IMR-90 (cell line): Measurements from ENCODE around the gene IQGAP2.

Experiments used
- BHLHE40 ChIP-seq: fragments of 150-350 bp; IDR thresholded peaks from 2 replicates; pipeline ENCODE4 v1.6.1; 2016; ENCODE audit warnings: mild to moderate bottlenecking, low read depth, low read length
- CEBPB ChIP-seq: IDR thresholded peaks from 2 replicates; pipeline ENCODE4 v1.6.1; 2012; ENCODE audit warnings: low read depth, low read length, improper control_type of control experiment
- FOS ChIP-seq: fragments of 150-350 bp; IDR thresholded peaks from 2 replicates; pipeline ENCODE4 v1.6.1; 2016; ENCODE audit warnings: low read depth, low read length
- MAZ ChIP-seq: IDR thresholded peaks from 2 replicates; pipeline ENCODE4 v1.6.1; 2012; ENCODE audit warnings: low read depth, mild to moderate bottlenecking, low read length, improper control_type of control experiment, moderate library complexity, borderline replicate concordance
- MXI1 ChIP-seq: IDR thresholded peaks from 2 replicates; pipeline ENCODE4 v1.6.1; 2012; ENCODE audit warnings: low read depth, mild to moderate bottlenecking, low read length, moderate library complexity, borderline replicate concordance
- POLR2A ChIP-seq: IDR thresholded peaks from 2 replicates; pipeline ENCODE4 v1.6.1; 2012; ENCODE audit warnings: mild to moderate bottlenecking, low read depth, low read length
- RAD21 ChIP-seq: IDR thresholded peaks from 2 replicates; pipeline ENCODE4 v1.6.1; 2012; ENCODE audit warnings: low read length, improper control_type of control experiment
- RFX5 ChIP-seq: IDR thresholded peaks from 2 replicates; pipeline ENCODE4 v1.8.0; 2012; ENCODE audit warnings: low read depth, mild to moderate bottlenecking, low read length, moderate library complexity
- SMC3 ChIP-seq: fragments of 150-350 bp; IDR thresholded peaks from 2 replicates; pipeline ENCODE4 v1.6.1; 2016; ENCODE audit warnings: low read depth, mild to moderate bottlenecking, antibody characterized with exemption, low read length, moderate library complexity
- TF ChIP-seq, protein P1 (sequence below): conservative IDR thresholded peaks from 2 replicates; pipeline ENCODE4 v1.5.1; 2012; ENCODE audit warnings: mild to moderate bottlenecking, low read depth, low read length, improper control_type of control experiment
- TF ChIP-seq, protein P2 (sequence below): fragments of 150-350 bp; IDR thresholded peaks from 2 replicates; pipeline ENCODE4 v1.6.1; 2016; ENCODE audit warnings: low read depth, mild to moderate bottlenecking, low read length, moderate library complexity, borderline replicate concordance

DNA sequence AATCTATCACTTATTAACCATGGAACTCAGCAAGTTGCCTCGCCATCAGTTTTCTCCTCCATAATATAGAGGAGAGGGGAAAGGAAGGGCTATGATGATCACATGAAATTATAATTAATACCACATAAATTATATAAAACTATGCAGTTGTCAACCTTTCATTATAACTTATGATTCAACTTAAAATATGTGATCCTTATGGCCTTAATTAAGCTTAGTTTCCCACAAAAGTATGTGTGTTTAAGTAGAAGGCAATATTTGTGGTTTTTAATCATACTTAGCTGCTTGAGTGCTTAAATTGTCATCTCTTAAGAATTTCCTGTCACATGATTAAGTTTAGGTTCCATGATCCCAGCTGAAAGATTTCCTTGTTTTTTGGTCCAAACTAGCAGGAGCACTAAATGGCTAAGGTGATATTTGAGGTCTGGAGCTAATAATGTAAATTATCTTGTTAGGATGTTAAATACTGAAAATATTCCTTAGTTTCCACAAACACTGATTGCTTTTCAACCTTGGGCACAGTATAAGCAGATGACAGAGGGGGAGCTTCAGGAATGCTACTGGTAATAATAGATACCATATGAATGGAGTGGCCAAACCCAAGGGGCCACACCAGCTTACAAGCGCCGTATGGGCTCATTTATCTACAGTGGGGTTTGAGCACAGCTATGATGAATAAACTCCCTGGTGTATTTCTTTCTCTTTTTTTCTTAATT is 286.4 kb downstream of the IQGAP2 start:
- TF ChIP-seq, protein P1, sequence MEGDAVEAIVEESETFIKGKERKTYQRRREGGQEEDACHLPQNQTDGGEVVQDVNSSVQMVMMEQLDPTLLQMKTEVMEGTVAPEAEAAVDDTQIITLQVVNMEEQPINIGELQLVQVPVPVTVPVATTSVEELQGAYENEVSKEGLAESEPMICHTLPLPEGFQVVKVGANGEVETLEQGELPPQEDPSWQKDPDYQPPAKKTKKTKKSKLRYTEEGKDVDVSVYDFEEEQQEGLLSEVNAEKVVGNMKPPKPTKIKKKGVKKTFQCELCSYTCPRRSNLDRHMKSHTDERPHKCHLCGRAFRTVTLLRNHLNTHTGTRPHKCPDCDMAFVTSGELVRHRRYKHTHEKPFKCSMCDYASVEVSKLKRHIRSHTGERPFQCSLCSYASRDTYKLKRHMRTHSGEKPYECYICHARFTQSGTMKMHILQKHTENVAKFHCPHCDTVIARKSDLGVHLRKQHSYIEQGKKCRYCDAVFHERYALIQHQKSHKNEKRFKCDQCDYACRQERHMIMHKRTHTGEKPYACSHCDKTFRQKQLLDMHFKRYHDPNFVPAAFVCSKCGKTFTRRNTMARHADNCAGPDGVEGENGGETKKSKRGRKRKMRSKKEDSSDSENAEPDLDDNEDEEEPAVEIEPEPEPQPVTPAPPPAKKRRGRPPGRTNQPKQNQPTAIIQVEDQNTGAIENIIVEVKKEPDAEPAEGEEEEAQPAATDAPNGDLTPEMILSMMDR: no peak
- no peak for TF ChIP-seq POLR2A
- no peak for TF ChIP-seq RAD21
- TF ChIP-seq MXI1: no peak
- TF ChIP-seq CEBPB: no peak
- no peak for TF ChIP-seq MAZ
- TF ChIP-seq BHLHE40: peak; percentile 89
- TF ChIP-seq SMC3: no peak
- no peak for TF ChIP-seq RFX5
- TF ChIP-seq, protein P2, sequence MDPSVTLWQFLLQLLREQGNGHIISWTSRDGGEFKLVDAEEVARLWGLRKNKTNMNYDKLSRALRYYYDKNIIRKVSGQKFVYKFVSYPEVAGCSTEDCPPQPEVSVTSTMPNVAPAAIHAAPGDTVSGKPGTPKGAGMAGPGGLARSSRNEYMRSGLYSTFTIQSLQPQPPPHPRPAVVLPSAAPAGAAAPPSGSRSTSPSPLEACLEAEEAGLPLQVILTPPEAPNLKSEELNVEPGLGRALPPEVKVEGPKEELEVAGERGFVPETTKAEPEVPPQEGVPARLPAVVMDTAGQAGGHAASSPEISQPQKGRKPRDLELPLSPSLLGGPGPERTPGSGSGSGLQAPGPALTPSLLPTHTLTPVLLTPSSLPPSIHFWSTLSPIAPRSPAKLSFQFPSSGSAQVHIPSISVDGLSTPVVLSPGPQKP: no peak
- peak; percentile 63; the same call in 1 of the 2 replicates for TF ChIP-seq FOS
